ENCODE data around the gene CREB3L1.
A peak's percentile ranks its signal among the peaks of the same experiment; 100 is the strongest.

CREB3L1 gene, protein sequence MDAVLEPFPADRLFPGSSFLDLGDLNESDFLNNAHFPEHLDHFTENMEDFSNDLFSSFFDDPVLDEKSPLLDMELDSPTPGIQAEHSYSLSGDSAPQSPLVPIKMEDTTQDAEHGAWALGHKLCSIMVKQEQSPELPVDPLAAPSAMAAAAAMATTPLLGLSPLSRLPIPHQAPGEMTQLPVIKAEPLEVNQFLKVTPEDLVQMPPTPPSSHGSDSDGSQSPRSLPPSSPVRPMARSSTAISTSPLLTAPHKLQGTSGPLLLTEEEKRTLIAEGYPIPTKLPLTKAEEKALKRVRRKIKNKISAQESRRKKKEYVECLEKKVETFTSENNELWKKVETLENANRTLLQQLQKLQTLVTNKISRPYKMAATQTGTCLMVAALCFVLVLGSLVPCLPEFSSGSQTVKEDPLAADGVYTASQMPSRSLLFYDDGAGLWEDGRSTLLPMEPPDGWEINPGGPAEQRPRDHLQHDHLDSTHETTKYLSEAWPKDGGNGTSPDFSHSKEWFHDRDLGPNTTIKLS

GRCh38 chr11:46277622-46278386 is at the start of gene CREB3L1:
TSS of gene CREB3L1 (plus strand) at chr11:46277662. CDS start at chr11:46278112, 450 bp downstream.
- H3K4me1 ChIP-seq (ENCODE audit: control insufficient read depth, insufficient read depth, low read length), result peaks cover 25% of the 10 kb centered on the region

GRCh38 chr11:46229230-46229629 is 48.2 kb upstream of the CREB3L1 start:
- H3K4me3 ChIP-seq (ENCODE audit: low read length in 2 of 2), result no peak overlapping the region
- H3K9me3 ChIP-seq (ENCODE audit: control insufficient read depth in 2 of 2, low read length in 2 of 2), result no peaks in the 10 kb centered on the region
- peaks cover 0 to 3% of the 10 kb centered on the region in 2 donors for H3K27me3 ChIP-seq (ENCODE audit: control insufficient read depth in 1 of 2, insufficient read depth in 2 of 2, low read length in 2 of 2)
- H3K36me3 ChIP-seq (ENCODE audit: control insufficient read depth in 2 of 2, insufficient read depth in 2 of 2, low read length in 2 of 2), result no peaks in the 10 kb centered on the region
- no peak overlapping the region for H3K27ac ChIP-seq (ENCODE audit: low read length)
- H3K4me1 ChIP-seq (ENCODE audit: control insufficient read depth, insufficient read depth, low read length), result no peaks in the 10 kb centered on the region
- H3K9ac ChIP-seq (ENCODE audit: low read length in 2 of 2), result no peak overlapping the region

More at GRCh38 chr11:46277622-46278386, at the start of gene CREB3L1:
- Histone ChIP-seq H3K27me3 (ENCODE audit: control insufficient read depth in 1 of 2, insufficient read depth in 2 of 2, low read length in 2 of 2) (peaks cover 28 to 32% of the 10 kb centered on the region in 2 donors), H3K27ac (ENCODE audit: low read length) (no peak within 1 kb of the TSS), H3K9me3 (ENCODE audit: control insufficient read depth in 2 of 2, low read length in 2 of 2) (no peaks in the 10 kb centered on the region), H3K36me3 (ENCODE audit: control insufficient read depth in 2 of 2, insufficient read depth in 2 of 2, low read length in 2 of 2) (no peaks in the 10 kb centered on the region), H3K9ac (ENCODE audit: low read length in 2 of 2) (peak within 1 kb of the TSS; percentile 47 to 56), H3K4me3 (ENCODE audit: low read length in 2 of 2) (peak within 1 kb of the TSS; percentile 53 to 68)

DNA sequence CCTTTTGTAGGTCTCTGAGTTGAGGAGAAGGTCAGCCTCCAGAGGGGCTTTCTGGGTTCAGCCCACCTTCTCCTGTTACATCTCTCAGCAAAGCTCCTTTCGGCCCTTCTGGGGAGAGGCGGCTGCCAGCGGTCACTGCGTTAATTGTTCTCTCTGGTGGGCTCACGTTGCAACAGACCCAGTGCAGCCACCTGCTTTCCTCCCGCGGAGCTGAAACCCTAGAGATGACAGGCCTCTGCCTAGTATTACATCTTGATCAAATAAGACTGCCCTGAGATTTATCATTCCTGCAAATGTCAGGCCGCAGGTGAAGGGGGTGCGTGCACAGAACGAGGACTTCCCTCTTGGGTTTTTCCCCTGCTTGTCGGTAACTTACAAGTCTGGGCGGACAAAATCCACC is 43.2 kb upstream of the CREB3L1 start:
- Histone ChIP-seq H3K27ac (ENCODE audit: low read length) (no peak overlapping the region), H3K9ac (ENCODE audit: low read length in 2 of 2) (no peak overlapping the region), H3K27me3 (ENCODE audit: control insufficient read depth in 1 of 2, insufficient read depth in 2 of 2, low read length in 2 of 2) (no peaks in the 10 kb centered on the region), H3K36me3 (ENCODE audit: control insufficient read depth in 2 of 2, insufficient read depth in 2 of 2, low read length in 2 of 2) (no peaks in the 10 kb centered on the region), H3K4me1 (ENCODE audit: control insufficient read depth, insufficient read depth, low read length) (peaks cover 22% of the 10 kb centered on the region), H3K9me3 (ENCODE audit: control insufficient read depth in 2 of 2, low read length in 2 of 2) (peaks cover 0 to 3% of the 10 kb centered on the region in 2 donors), H3K4me3 (ENCODE audit: low read length in 2 of 2) (no peak overlapping the region)

- Histone ChIP-seq H3K4me1 (ENCODE audit: control insufficient read depth, insufficient read depth, low read length) (peaks cover 28% of the 10 kb centered on the region), H3K9me3 (ENCODE audit: control insufficient read depth in 2 of 2, low read length in 2 of 2) (peaks cover 0 to 3% of the 10 kb centered on the region in 2 donors), H3K27ac (ENCODE audit: low read length) (no peak overlapping the region), H3K4me3 (ENCODE audit: low read length in 2 of 2) (no peak overlapping the region), H3K27me3 (ENCODE audit: control insufficient read depth in 1 of 2, insufficient read depth in 2 of 2, low read length in 2 of 2) (no peaks in the 10 kb centered on the region), H3K36me3 (ENCODE audit: control insufficient read depth in 2 of 2, insufficient read depth in 2 of 2, low read length in 2 of 2) (no peaks in the 10 kb centered on the region), H3K9ac (ENCODE audit: low read length in 2 of 2) (no peak overlapping the region)
These were observed 41.4 kb upstream of the CREB3L1 start for GRCh38 chr11:46235777-46236688.

DNA sequence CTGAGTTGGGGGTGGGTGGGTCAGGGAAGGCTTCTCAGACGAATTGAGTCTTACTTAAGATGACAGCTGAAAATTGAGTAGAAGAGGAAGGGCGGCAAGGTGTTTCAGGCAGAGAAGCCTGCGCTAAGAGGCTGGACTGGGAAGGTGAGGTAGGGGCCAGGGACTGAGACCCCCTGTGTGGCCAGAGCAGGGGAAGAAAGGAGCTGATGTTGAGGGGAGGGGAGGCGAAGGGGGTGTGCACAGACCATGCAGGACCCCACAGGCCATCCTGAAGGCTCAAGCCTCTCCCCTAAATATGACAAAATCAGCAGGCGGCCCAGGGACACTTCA is 40.6 kb upstream of the CREB3L1 start:
- no peaks in the 10 kb centered on the region for H3K36me3 ChIP-seq (ENCODE audit: control insufficient read depth in 2 of 2, insufficient read depth in 2 of 2, low read length in 2 of 2)
- H3K27ac ChIP-seq (ENCODE audit: low read length), result no peak overlapping the region
- no peak overlapping the region for H3K9ac ChIP-seq (ENCODE audit: low read length in 2 of 2)
- peaks cover 0 to 3% of the 10 kb centered on the region in 2 donors for H3K9me3 ChIP-seq (ENCODE audit: control insufficient read depth in 2 of 2, low read length in 2 of 2)
- H3K27me3 ChIP-seq (ENCODE audit: control insufficient read depth in 1 of 2, insufficient read depth in 2 of 2, low read length in 2 of 2), result no peaks in the 10 kb centered on the region
- H3K4me3 ChIP-seq (ENCODE audit: low read length in 2 of 2), result no peak overlapping the region
- H3K4me1 ChIP-seq (ENCODE audit: control insufficient read depth, insufficient read depth, low read length), result peaks cover 28% of the 10 kb centered on the region

DNA sequence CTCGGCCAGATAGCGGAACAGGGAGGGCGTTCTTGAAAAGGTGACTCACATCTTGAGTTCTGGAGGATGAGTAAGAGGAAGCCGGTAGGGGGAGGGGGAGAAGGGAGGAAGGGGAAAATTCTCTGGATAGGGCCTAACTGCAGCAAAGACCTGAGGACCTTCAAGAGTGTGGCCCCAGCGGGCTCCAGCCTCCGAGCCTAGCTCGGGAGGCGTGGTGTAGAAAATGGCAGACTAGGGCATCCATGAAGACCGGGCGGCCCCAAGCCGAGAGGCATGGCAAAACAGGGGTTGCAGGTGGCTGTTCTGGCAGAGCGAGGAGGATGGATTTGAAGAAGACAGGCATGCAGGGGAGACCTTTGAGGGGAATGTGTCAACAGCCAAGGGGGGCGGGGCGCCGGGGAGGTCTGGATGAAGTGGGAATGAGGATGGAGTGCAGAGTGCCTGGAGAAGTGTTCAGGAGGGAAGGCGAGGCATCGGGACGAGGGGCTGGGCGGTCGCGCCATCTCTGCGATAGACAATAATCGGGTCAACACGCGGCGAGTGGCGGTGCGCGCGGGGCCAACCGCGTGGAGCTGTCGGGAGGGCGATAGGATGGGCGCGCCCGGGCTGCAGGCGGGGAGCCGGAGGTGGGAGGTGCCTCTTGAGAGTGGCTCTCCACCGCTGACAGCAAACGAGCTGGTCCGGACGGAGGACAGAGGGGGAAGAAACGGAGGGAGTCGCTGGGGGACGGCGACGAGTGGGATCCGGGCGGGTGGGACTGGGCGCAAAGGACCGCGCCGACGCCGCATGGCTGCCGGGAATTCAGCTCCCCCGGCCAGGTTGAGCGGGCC is 40.0 kb upstream of the CREB3L1 start:
- no peak overlapping the region for H3K27ac ChIP-seq (ENCODE audit: low read length)
- H3K9ac ChIP-seq (ENCODE audit: low read length in 2 of 2), result peak overlapping the region in 1 of 2 donors; percentile 43

DNA sequence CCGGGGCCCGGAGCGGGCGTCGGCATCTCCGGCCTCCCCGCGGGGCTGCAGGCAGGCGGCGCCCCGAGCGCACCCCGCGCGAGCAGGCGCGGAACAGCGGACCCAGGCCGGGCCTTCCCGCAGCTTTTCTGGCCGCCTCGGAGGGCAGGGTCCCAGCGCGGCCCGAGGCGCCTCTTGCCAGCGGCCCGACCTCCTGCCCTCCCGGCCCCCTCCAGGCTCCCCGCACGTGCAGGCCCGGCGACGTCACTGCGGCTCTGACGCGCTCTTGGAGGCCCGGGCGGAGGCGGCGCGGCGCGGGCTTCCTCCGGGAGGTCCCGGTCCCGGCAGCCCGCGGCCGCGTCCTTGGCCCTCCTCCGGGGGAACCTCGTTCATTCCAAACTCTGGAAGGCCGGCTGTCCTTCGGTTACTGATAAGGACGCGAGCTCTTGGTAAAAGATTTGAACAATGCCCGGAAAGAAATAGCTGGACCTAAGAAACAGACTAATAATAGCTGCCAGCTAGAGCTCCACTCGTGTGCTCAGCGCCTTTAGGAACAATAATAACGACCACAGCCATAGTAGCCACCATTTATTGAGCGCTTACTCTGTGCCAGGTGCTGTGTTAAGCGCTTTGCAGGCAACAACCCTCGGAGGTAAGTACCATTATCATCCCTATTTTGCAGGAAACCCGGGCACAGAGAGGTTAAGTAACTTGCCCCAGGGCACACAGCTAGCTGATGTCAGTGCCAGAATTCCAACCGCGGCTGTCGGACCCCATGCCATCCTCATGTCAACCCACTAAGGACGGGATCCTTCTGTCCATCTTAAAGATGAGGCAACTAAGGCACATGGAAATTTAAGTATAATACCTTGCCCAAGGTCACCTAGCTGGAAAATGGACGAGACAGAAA is 39.1 kb upstream of the CREB3L1 start:
- Histone ChIP-seq H3K4me1 (ENCODE audit: control insufficient read depth, insufficient read depth, low read length) (peaks cover 38% of the 10 kb centered on the region), H3K4me3 (ENCODE audit: low read length in 2 of 2) (peak overlapping the region; percentile 72 to 74), H3K36me3 (ENCODE audit: control insufficient read depth in 2 of 2, insufficient read depth in 2 of 2, low read length in 2 of 2) (no peaks in the 10 kb centered on the region), H3K9ac (ENCODE audit: low read length in 2 of 2) (peak overlapping the region; percentile 43 to 47), H3K27me3 (ENCODE audit: control insufficient read depth in 1 of 2, insufficient read depth in 2 of 2, low read length in 2 of 2) (no peaks in the 10 kb centered on the region), H3K27ac (ENCODE audit: low read length) (no peak overlapping the region), H3K9me3 (ENCODE audit: control insufficient read depth in 2 of 2, low read length in 2 of 2) (peaks cover 0 to 3% of the 10 kb centered on the region in 2 donors)

More for the DNA sequence above, 40.0 kb upstream of the CREB3L1 start:
- H3K4me1 ChIP-seq (ENCODE audit: control insufficient read depth, insufficient read depth, low read length), result peaks cover 29% of the 10 kb centered on the region
- H3K9me3 ChIP-seq (ENCODE audit: control insufficient read depth in 2 of 2, low read length in 2 of 2), result peaks cover 0 to 3% of the 10 kb centered on the region in 2 donors
- peak overlapping the region; percentile 72 to 74 for H3K4me3 ChIP-seq (ENCODE audit: low read length in 2 of 2)
- no peaks in the 10 kb centered on the region for H3K36me3 ChIP-seq (ENCODE audit: control insufficient read depth in 2 of 2, insufficient read depth in 2 of 2, low read length in 2 of 2)
- H3K27me3 ChIP-seq (ENCODE audit: control insufficient read depth in 1 of 2, insufficient read depth in 2 of 2, low read length in 2 of 2), result no peaks in the 10 kb centered on the region

GRCh38 chr11:46238967-46239800 is 38.3 kb upstream of the CREB3L1 start:
- H3K9ac ChIP-seq (ENCODE audit: low read length in 2 of 2), result peak overlapping the region; percentile 52 to 55
- peaks cover 0 to 3% of the 10 kb centered on the region in 2 donors for H3K9me3 ChIP-seq (ENCODE audit: control insufficient read depth in 2 of 2, low read length in 2 of 2)
- H3K4me1 ChIP-seq (ENCODE audit: control insufficient read depth, insufficient read depth, low read length), result peaks cover 38% of the 10 kb centered on the region
- no peaks in the 10 kb centered on the region for H3K36me3 ChIP-seq (ENCODE audit: control insufficient read depth in 2 of 2, insufficient read depth in 2 of 2, low read length in 2 of 2)
- peak overlapping the region; percentile 51 to 72 for H3K4me3 ChIP-seq (ENCODE audit: low read length in 2 of 2)
- peak overlapping the region; percentile 37 for H3K27ac ChIP-seq (ENCODE audit: low read length)
- H3K27me3 ChIP-seq (ENCODE audit: control insufficient read depth in 1 of 2, insufficient read depth in 2 of 2, low read length in 2 of 2), result no peaks in the 10 kb centered on the region
